Measurements from ENCODE around the gene CNFN.

DNA sequence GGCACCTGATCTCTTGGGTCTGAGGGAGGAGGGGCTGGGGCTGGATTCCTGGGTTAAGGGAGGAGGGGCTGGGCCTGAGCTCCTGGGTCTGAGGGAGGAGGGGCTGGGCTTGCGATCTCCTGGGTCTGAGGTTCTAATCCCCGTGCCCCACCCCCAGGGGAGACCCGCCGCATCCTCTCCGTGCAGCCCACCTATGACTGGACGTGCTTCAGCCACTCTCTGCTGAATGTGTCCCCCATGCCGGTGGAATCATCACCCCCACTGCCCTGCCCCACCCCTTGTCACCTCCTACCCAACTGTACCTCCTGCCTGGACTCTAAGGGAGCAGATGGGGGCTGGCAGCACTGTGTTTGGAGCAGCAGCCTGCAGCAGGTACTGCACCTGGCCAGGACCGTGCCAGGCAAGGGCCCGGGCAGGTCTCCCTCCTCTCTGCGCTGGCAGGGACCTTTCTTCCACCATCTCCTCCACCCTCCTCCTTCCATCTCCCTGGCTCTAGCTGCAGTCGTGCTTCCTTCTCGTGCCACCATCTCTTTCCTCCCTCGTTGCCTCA, 27.1 kb downstream of the CNFN start:
- TF ChIP-seq, protein P1, sequence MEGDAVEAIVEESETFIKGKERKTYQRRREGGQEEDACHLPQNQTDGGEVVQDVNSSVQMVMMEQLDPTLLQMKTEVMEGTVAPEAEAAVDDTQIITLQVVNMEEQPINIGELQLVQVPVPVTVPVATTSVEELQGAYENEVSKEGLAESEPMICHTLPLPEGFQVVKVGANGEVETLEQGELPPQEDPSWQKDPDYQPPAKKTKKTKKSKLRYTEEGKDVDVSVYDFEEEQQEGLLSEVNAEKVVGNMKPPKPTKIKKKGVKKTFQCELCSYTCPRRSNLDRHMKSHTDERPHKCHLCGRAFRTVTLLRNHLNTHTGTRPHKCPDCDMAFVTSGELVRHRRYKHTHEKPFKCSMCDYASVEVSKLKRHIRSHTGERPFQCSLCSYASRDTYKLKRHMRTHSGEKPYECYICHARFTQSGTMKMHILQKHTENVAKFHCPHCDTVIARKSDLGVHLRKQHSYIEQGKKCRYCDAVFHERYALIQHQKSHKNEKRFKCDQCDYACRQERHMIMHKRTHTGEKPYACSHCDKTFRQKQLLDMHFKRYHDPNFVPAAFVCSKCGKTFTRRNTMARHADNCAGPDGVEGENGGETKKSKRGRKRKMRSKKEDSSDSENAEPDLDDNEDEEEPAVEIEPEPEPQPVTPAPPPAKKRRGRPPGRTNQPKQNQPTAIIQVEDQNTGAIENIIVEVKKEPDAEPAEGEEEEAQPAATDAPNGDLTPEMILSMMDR (IDR thresholded peaks at IDR 0.05; ENCODE audit: low read depth, low read length, poor library complexity, severe bottlenecking) = no peak
- no peak for TF ChIP-seq EZH2phosphoT487 (IDR thresholded peaks at IDR 0.05; ENCODE audit: borderline replicate concordance, low read length)
